Sigmoid colon (tissue), 4 donors: ENCODE measurements around the gene BGLAP.

Experiments used
- EP300 ChIP-seq, 4 donors: sonication (generic); formaldehyde crosslinking; IDR thresholded peaks; one replicate each; pipeline ENCODE4 v1.6.1; 2017; ENCODE audit warnings: antibody characterized with exemption in 4 of 4
- POLR2A ChIP-seq, 2 donors: fragments of 450-650 bp; IDR thresholded peaks; one replicate each; pipeline ENCODE4 v1.6.1; 2016; ENCODE audit warnings: antibody characterized with exemption in 2 of 2, mild to moderate bottlenecking in 2 of 2, moderate library complexity in 2 of 2
- POLR2AphosphoS5 ChIP-seq, 4 donors: sonication (generic); formaldehyde crosslinking; IDR thresholded peaks; one replicate each; pipeline ENCODE4 v1.6.1; 2017; ENCODE audit warnings: antibody characterized with exemption in 4 of 4
- TF ChIP-seq, protein P1 (sequence below), 4 experiments: fragments of 450-650 bp in 3 of 4; fragments of 200-600 bp in 1 of 4; IDR thresholded peaks; one replicate each; pipeline ENCODE4 v1.5.1; 2016 to 2019; ENCODE audit warnings: antibody characterized with exemption in 4 of 4, mild to moderate bottlenecking in 3 of 4, moderate library complexity in 2 of 4

DNA sequence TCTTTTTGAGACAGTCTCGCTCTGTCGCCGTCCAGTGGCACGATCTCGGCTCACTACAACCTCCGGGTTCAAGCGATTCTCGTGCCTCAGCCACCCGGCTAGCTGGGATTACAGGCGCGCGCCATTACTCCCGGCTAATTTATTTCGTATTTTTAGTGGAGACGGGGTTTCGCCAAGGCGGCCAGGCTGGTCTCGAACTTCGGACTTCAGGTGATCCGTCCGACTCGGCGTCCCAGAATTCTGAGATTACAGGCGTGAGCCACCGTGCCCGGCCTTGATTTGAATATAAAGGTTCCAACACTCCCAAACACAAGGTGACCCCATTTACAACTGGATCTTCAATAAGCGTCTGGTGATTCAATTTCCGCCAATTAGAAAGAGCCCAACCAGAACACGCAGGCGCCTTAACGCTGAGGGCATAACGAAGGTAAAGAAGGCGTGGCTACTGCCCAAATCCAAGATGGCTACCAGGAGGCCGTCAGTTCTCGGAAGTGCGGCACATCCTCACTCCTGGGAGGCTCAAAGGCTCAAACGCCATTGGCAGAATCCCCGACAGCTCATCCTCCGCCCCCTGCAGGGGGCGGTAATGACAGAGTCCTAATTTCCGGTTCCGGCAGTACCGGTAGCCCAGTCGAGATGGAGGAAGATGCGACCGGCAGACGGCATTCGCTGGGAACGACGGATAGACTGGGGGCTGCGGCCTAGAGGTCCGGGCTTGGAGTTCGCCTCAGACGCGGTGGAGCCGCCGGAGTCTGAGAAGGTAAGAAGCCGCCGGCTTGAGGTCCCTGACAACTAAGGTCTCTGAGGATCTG lies 48.3 kb upstream of the BGLAP start, which contains the start of gene SLC25A44:
- TF ChIP-seq POLR2A (IDR thresholded peaks at IDR 0.05): peak in 1 of 2 donors; percentile 56
- peak in 1 of 4 donors; percentile 12 for TF ChIP-seq EP300 (IDR thresholded peaks at IDR 0.05)
- TF ChIP-seq, protein P1, sequence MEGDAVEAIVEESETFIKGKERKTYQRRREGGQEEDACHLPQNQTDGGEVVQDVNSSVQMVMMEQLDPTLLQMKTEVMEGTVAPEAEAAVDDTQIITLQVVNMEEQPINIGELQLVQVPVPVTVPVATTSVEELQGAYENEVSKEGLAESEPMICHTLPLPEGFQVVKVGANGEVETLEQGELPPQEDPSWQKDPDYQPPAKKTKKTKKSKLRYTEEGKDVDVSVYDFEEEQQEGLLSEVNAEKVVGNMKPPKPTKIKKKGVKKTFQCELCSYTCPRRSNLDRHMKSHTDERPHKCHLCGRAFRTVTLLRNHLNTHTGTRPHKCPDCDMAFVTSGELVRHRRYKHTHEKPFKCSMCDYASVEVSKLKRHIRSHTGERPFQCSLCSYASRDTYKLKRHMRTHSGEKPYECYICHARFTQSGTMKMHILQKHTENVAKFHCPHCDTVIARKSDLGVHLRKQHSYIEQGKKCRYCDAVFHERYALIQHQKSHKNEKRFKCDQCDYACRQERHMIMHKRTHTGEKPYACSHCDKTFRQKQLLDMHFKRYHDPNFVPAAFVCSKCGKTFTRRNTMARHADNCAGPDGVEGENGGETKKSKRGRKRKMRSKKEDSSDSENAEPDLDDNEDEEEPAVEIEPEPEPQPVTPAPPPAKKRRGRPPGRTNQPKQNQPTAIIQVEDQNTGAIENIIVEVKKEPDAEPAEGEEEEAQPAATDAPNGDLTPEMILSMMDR (IDR thresholded peaks at IDR 0.05): peak in 3 of 4 experiments; percentile 31 to 48 (median 45)
- peak; percentile 63 to 87 (median 86) for TF ChIP-seq POLR2AphosphoS5 (IDR thresholded peaks at IDR 0.05)
